ENCODE data around the gene SNX10.

SNX10 gene

GRCh38 chr7:26308551-26308950 lies 16.9 kb downstream of the SNX10 start:
- DNase-seq (ENCODE audit: low read depth): no peak
- no peak for TF ChIP-seq CTCF (conservative IDR thresholded peaks at IDR 0.05; ENCODE audit: low read length)
- H3K4me3 ChIP-seq (ENCODE audit: low read length): no peak overlapping the region

- H3K4me3 ChIP-seq (ENCODE audit: low read length): no peak overlapping the region
- DNase-seq (ENCODE audit: low read depth): no peak
- TF ChIP-seq CTCF (conservative IDR thresholded peaks at IDR 0.05; ENCODE audit: low read length): no peak
These were observed 17.4 kb downstream of the SNX10 start for GRCh38 chr7:26309089-26309488.

GRCh38 chr7:26311798-26312197 lies 20.1 kb downstream of the SNX10 start:
- no peak overlapping the region for H3K4me3 ChIP-seq (ENCODE audit: low read length)
- no peak for TF ChIP-seq CTCF (conservative IDR thresholded peaks at IDR 0.05; ENCODE audit: low read length)
- DNase-seq (ENCODE audit: low read depth): no peak

DNA sequence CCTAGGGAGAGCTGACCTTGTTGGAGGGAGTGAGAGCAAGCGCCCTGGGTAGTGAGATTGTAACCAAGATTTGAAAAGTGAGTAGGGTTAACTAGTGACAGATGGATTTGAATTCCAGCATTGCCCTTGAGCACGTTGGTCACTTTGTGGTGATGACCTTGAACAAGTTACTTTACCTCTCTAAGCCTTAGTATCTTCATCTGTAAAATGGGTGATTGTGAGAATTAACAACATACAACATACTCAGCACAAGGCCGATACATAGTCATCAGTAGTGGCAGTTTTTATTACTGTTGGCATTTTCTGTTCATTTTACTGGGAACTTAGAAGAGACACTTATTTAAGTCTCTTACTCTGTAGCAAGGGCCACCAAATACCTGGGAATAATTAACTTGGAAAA lies 25.5 kb downstream of the SNX10 start:
- no peak for TF ChIP-seq CTCF (conservative IDR thresholded peaks at IDR 0.05; ENCODE audit: low read length)
- no peak for DNase-seq (ENCODE audit: low read depth)

DNA sequence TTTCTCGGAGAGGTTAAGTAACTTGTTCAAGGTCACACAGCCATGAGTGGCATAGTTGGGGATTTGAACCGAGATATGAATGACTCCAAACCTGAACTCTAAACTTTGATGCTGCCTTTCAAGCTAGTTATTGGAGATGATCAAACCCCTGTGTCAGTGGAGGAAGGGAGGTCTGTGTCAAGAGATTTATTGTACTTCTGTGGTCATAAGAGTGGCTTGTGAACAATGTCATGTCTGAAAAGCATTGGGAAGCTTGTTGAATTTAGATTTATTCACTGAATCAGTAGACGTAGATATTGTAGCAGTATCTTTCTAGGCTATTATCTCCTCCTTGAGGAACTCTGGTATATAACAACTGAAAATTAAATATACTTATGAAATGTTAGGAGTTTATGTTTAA lies 27.3 kb downstream of the SNX10 start:
- peak; percentile 12; the same call in 1 of the 2 replicates for TF ChIP-seq CTCF (conservative IDR thresholded peaks at IDR 0.05; ENCODE audit: low read length)
- no peak overlapping the region for H3K4me3 ChIP-seq (ENCODE audit: low read length)
- no peak for DNase-seq (ENCODE audit: low read depth)

More for the DNA sequence above, 25.5 kb downstream of the SNX10 start:
- no peak overlapping the region for H3K4me3 ChIP-seq (ENCODE audit: low read length)

DNA sequence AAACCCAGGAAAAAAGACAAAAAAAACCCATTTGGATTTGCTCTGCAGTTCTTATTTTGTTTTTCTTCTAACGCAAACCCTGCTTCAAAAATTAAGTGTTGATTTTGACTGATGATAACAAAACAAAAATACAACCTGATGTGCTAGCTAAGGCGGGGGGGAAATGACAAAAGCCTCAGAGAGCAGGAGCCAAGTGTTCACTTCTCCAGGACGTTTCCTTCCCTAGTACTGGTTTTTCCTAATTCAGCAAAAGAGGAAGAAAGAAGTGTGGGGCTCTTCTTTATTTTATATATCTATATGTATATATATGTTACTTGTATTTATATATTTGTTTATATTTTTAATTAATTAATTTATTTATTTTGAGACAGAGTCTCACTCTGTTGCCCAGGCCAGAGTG lies 28.0 kb downstream of the SNX10 start:
- TF ChIP-seq CTCF (conservative IDR thresholded peaks at IDR 0.05; ENCODE audit: low read length): no peak
- H3K4me3 ChIP-seq (ENCODE audit: low read length): no peak overlapping the region
- no peak for DNase-seq (ENCODE audit: low read depth)

DNA sequence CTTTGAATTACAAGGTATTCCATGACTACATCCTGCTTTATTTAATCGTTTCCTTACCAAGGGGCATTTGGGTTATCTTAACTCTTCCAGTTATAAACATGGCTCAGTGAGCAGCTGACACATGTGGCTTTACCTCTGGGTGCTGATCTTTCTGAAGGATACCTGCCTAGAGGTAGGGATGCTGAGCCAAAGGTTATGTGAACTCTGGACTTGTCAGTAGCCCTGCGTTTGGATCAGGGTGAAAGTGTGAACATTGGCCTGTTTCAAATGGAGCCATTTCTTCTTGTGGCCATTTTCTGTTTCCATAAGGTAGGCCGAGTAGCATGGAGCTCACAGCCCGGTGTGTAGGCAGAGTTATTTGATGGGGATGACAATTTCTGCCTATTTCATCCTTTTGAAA lies 29.2 kb downstream of the SNX10 start:
- DNase-seq (ENCODE audit: low read depth): no peak

More for the DNA sequence above, 29.2 kb downstream of the SNX10 start:
- H3K4me3 ChIP-seq (ENCODE audit: low read length): no peak overlapping the region
- TF ChIP-seq CTCF (conservative IDR thresholded peaks at IDR 0.05; ENCODE audit: low read length): no peak

Measured in AG10803 (cell line).